ENCODE measurements around the gene ECI1. TPM values are rescaled to one million over a fixed set of nuclear protein-coding genes. Genes with fewer than 3 reads are reported as not detected.
"Not testable (repeated sequence)": the region's sequence is repeated elsewhere in the genome, so short reads cannot be mapped to it uniquely, and the experiment has no call there.

The ECI1 gene
- total RNA-seq, 1 experiment from 2014 or later, result 95.4 TPM

- Histone ChIP-seq H3K79me2 (ENCODE audit: insufficient read depth, low read length) (peaks cover 39% of the 10 kb centered on the region), H3K14ac (ENCODE audit: insufficient read depth, low read length) (peak within 1 kb of the TSS; percentile 100), H3K79me1 (ENCODE audit: insufficient read depth, low read depth, low read length, poor library complexity, severe bottlenecking) (no peaks in the 10 kb centered on the region), H3K27me3 (ENCODE audit: insufficient read depth, low read length) (no peaks in the 10 kb centered on the region), H3K23ac (ENCODE audit: insufficient read length, low read depth, low read length) (no peak within 1 kb of the TSS), H4K20me1 (ENCODE audit: control insufficient read depth, insufficient read depth, insufficient read length) (no peaks in the 10 kb centered on the region), H2BK20ac (ENCODE audit: low read depth, low read length, poor library complexity, severe bottlenecking) (no peak within 1 kb of the TSS), H4K5ac (ENCODE audit: insufficient read length, low read depth, low read length) (peak within 1 kb of the TSS; percentile 48), H2AFZ (ENCODE audit: low read length) (no peak within 1 kb of the TSS), H2BK120ac (ENCODE audit: low read depth, low read length, poor library complexity, severe bottlenecking) (no peak within 1 kb of the TSS), H3K56ac (ENCODE audit: insufficient read length, low read depth, low read length) (peak within 1 kb of the TSS; percentile 15), H3K9ac (ENCODE audit: extremely low read depth, insufficient read length, low read length) (peak within 1 kb of the TSS; percentile 98), H2BK5ac (ENCODE audit: insufficient read length, low read length) (peak within 1 kb of the TSS; percentile 86), H2AK5ac (ENCODE audit: insufficient read length, low read length) (no peak within 1 kb of the TSS), H3K23me2 (ENCODE audit: insufficient read length, low read depth, low read length, poor library complexity, severe bottlenecking) (no peaks in the 10 kb centered on the region), H3K27ac (ENCODE audit: insufficient read length, low read depth, low read length) (peak within 1 kb of the TSS; percentile 62), H3K9me3 (ENCODE audit: control insufficient read depth, low read depth, low read length) (no peaks in the 10 kb centered on the region), H3T11ph (ENCODE audit: low read length) (no peak within 1 kb of the TSS), H4K8ac (replicated peaks; ENCODE audit: insufficient read length, low read depth, low read length) (no peak within 1 kb of the TSS), H4K91ac (ENCODE audit: insufficient read length, low read depth, low read length) (no peak within 1 kb of the TSS), H3K4me1 (ENCODE audit: insufficient read depth, low read length) (peaks cover 2% of the 10 kb centered on the region; the same call in 1 of the 2 replicates), H3K4ac (ENCODE audit: low read depth, low read length) (peak within 1 kb of the TSS; percentile 33), H2BK12ac (ENCODE audit: insufficient read length, low read depth, low read length) (no peak within 1 kb of the TSS), H3K4me2 (ENCODE audit: insufficient read depth, insufficient read length, low read length) (peak within 1 kb of the TSS; percentile 47), H3K18ac (ENCODE audit: insufficient read length, low read depth, low read length) (peak within 1 kb of the TSS; percentile 99), H2BK15ac (ENCODE audit: low read depth, low read length) (no peak within 1 kb of the TSS; the same call in 1 of the 2 replicates)
- H3K27ac Mint-ChIP-seq, result peak within 1 kb of the TSS; percentile 98 to 100 (median 99)
- peak; percentile 96 for DNase-seq
- H3K36me3 Mint-ChIP-seq (ENCODE audit: insufficient read depth in 1 of 3, low read depth in 3 of 3), result peaks cover 23 to 38% (median 35%) of the 10 kb centered on the region in 3 experiments; a peak in 6 of 7 replicates
- peaks cover 26% of the 10 kb centered on the region in 2 experiments for H3K4me1 Mint-ChIP-seq
- H3K4me3 Mint-ChIP-seq, result peak within 1 kb of the TSS; percentile 87 to 90
- WGBS (ENCODE audit: extremely low coverage, insufficient read length, low lambda C conversion rate), result no CpG with 5 or more reads among the region's 88 CpGs
- peaks cover 3% of the 10 kb centered on the region; the same call in 1 of the 2 replicates for H3K27me3 Mint-ChIP-seq (ENCODE audit: low read depth)
- TF ChIP-seq, protein P1, sequence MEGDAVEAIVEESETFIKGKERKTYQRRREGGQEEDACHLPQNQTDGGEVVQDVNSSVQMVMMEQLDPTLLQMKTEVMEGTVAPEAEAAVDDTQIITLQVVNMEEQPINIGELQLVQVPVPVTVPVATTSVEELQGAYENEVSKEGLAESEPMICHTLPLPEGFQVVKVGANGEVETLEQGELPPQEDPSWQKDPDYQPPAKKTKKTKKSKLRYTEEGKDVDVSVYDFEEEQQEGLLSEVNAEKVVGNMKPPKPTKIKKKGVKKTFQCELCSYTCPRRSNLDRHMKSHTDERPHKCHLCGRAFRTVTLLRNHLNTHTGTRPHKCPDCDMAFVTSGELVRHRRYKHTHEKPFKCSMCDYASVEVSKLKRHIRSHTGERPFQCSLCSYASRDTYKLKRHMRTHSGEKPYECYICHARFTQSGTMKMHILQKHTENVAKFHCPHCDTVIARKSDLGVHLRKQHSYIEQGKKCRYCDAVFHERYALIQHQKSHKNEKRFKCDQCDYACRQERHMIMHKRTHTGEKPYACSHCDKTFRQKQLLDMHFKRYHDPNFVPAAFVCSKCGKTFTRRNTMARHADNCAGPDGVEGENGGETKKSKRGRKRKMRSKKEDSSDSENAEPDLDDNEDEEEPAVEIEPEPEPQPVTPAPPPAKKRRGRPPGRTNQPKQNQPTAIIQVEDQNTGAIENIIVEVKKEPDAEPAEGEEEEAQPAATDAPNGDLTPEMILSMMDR (conservative IDR thresholded peaks at IDR 0.05), result no peak
- H3K9me3 Mint-ChIP-seq, result no peaks in the 10 kb centered on the region
These were observed 16.7 kb upstream of the ECI1 start, which contains the start of gene RNPS1 for GRCh38 chr16:2267913-2268666. Gene RNPS1 (minus strand): TSS chr16:2268126. CDS start chr16:2264643, 3,483 bp downstream.

DNA sequence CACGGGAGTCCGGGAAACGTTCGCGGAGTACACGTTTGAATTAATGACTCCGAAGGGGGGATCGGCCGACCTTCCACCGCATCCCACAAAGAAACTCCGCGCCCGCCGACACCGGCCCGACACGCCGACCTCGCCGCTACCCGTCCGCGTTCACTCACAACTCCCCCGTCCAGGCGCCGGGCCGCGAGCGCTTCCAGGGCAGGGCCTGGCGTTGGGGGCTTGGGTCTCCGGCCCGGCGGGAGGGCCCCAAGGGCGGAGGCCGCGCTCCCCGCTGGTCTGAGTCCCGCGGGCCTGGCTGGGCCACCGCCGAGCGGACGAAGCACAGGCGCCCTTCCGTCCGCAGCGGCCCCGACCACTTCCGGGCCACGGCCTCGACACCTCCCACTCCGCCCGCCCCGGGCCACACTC is 16.1 kb upstream of the ECI1 start:
- Histone ChIP-seq H3K4me2 (ENCODE audit: insufficient read depth, insufficient read length, low read length) (peak overlapping the region; percentile 47), H3K18ac (ENCODE audit: insufficient read length, low read depth, low read length) (peak overlapping the region; percentile 95), H3K79me2 (ENCODE audit: insufficient read depth, low read length) (peaks cover 39% of the 10 kb centered on the region), H3K27ac (ENCODE audit: insufficient read length, low read depth, low read length) (peak overlapping the region; percentile 62), H3K4ac (ENCODE audit: low read depth, low read length) (peak overlapping the region; percentile 33), H3K14ac (ENCODE audit: insufficient read depth, low read length) (peak overlapping the region; percentile 97), H3K56ac (ENCODE audit: insufficient read length, low read depth, low read length) (peak overlapping the region; percentile 15), H2BK5ac (ENCODE audit: insufficient read length, low read length) (peak overlapping the region; percentile 86), H4K5ac (ENCODE audit: insufficient read length, low read depth, low read length) (peak overlapping the region; percentile 48), H3K9ac (ENCODE audit: extremely low read depth, insufficient read length, low read length) (peak overlapping the region; percentile 96)
- not testable (repeated sequence) for H4K91ac ChIP-seq (ENCODE audit: insufficient read length, low read depth, low read length); H4K8ac ChIP-seq (replicated peaks; ENCODE audit: insufficient read length, low read depth, low read length); DNase-seq; H2AFZ ChIP-seq (ENCODE audit: low read length); H2BK20ac ChIP-seq (ENCODE audit: low read depth, low read length, poor library complexity, severe bottlenecking); H3K4me1 ChIP-seq (ENCODE audit: insufficient read depth, low read length); H3K9me3 ChIP-seq (ENCODE audit: control insufficient read depth, low read depth, low read length); H2BK12ac ChIP-seq (ENCODE audit: insufficient read length, low read depth, low read length); H4K20me1 ChIP-seq (ENCODE audit: control insufficient read depth, insufficient read depth, insufficient read length); H3K27me3 Mint-ChIP-seq (ENCODE audit: low read depth); H2AK5ac ChIP-seq (ENCODE audit: insufficient read length, low read length); H3K79me1 ChIP-seq (ENCODE audit: insufficient read depth, low read depth, low read length, poor library complexity, severe bottlenecking); H3K27me3 ChIP-seq (ENCODE audit: insufficient read depth, low read length); H2BK15ac ChIP-seq (ENCODE audit: low read depth, low read length); H3T11ph ChIP-seq (ENCODE audit: low read length); H3K23ac ChIP-seq (ENCODE audit: insufficient read length, low read depth, low read length); H3K9me3 Mint-ChIP-seq; H3K23me2 ChIP-seq (ENCODE audit: insufficient read length, low read depth, low read length, poor library complexity, severe bottlenecking); H2BK120ac ChIP-seq (ENCODE audit: low read depth, low read length, poor library complexity, severe bottlenecking)
- H3K27ac Mint-ChIP-seq, result peak overlapping the region; percentile 98 to 100 (median 99)
- peaks cover 26% of the 10 kb centered on the region in 2 experiments for H3K4me1 Mint-ChIP-seq
- peak overlapping the region; percentile 87 to 90 for H3K4me3 Mint-ChIP-seq
- H3K36me3 Mint-ChIP-seq (ENCODE audit: insufficient read depth in 1 of 3, low read depth in 3 of 3), result peaks cover 29 to 44% (median 40%) of the 10 kb centered on the region in 3 experiments; a peak in 6 of 7 replicates
- no CpG with 5 or more reads among the region's 54 CpGs for WGBS (ENCODE audit: extremely low coverage, insufficient read length, low lambda C conversion rate)
